ENCODE results near the gene KRTAP4-5.
A peak's percentile ranks its signal among the peaks of the same experiment; 100 is the strongest.
"Not testable (repeated sequence)": the region's sequence is repeated elsewhere in the genome, so short reads cannot be mapped to it uniquely, and the experiment has no call there.

Gene KRTAP4-5

GRCh38 chr17:41147531-41148204, 2.0 kb downstream of the KRTAP4-5 start:
- DNase-seq (ENCODE audit: low read depth in 2 of 2) = no peak
- TF ChIP-seq, protein P1, sequence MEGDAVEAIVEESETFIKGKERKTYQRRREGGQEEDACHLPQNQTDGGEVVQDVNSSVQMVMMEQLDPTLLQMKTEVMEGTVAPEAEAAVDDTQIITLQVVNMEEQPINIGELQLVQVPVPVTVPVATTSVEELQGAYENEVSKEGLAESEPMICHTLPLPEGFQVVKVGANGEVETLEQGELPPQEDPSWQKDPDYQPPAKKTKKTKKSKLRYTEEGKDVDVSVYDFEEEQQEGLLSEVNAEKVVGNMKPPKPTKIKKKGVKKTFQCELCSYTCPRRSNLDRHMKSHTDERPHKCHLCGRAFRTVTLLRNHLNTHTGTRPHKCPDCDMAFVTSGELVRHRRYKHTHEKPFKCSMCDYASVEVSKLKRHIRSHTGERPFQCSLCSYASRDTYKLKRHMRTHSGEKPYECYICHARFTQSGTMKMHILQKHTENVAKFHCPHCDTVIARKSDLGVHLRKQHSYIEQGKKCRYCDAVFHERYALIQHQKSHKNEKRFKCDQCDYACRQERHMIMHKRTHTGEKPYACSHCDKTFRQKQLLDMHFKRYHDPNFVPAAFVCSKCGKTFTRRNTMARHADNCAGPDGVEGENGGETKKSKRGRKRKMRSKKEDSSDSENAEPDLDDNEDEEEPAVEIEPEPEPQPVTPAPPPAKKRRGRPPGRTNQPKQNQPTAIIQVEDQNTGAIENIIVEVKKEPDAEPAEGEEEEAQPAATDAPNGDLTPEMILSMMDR (IDR thresholded peaks at IDR 0.05; ENCODE audit: low read depth, low read length) = no peak
- H3K4me3 ChIP-seq (replicated peaks in 1 of 2; ENCODE audit: low read depth in 2 of 2, low read length in 2 of 2) = no peak overlapping the region

- H3K4me3 ChIP-seq (replicated peaks in 1 of 2; ENCODE audit: low read depth in 2 of 2, low read length in 2 of 2) = no peak overlapping the region
- no peak for DNase-seq (ENCODE audit: low read depth in 2 of 2)
- TF ChIP-seq, protein P1 (IDR thresholded peaks at IDR 0.05; ENCODE audit: low read depth, low read length) = no peak
Measured at GRCh38 chr17:41145261-41145660, 4.4 kb downstream of the KRTAP4-5 start.

DNA sequence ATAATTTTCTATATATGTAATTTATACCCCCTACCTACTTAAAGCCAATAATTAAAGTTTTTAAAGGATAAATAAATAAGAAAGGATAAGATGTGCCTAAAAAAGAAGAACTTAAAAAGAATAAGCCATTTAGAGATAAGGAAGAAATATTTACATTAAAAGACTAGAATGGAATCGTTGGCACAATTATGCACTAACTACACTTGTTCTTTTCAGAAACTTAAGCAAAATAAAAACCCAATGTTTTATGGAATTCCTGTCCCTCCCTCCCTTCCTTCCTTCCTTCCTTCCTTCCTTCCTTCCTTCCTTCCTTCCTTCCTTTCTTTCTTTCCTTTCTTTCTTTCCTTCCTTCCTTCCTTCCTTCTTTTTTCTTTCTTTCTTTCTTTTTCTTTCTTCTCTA, 4.8 kb downstream of the KRTAP4-5 start:
- no peak overlapping the region for H3K4me3 ChIP-seq (replicated peaks in 1 of 2; ENCODE audit: low read depth in 2 of 2, low read length in 2 of 2)
- TF ChIP-seq, protein P1 (IDR thresholded peaks at IDR 0.05; ENCODE audit: low read depth, low read length) = no peak
- DNase-seq (ENCODE audit: low read depth in 2 of 2) = no peak

DNA sequence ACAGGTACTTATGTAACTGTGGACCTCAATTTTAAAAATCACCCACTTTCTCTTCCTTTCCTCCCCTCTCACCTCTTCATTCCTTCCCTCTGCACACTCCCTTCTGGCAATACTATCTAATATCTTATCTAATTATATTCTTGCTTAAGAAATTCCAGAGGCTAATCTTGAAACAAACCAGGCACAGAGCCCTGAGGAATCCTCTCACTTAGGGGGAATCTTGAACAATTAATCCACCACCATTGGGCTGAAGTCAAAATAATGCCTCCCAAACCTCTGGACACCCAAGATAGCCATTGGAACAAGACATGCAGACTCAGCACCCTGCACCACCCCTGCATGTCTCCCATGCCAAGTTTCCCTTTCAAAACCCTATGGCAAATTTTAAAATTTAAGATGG, 8.3 kb downstream of the KRTAP4-5 start:
- no peak overlapping the region for H3K4me3 ChIP-seq (replicated peaks in 1 of 2; ENCODE audit: low read depth in 2 of 2, low read length in 2 of 2)
- TF ChIP-seq, protein P1 (IDR thresholded peaks at IDR 0.05; ENCODE audit: low read depth, low read length) = no peak
- DNase-seq (ENCODE audit: low read depth in 2 of 2) = no peak

DNA sequence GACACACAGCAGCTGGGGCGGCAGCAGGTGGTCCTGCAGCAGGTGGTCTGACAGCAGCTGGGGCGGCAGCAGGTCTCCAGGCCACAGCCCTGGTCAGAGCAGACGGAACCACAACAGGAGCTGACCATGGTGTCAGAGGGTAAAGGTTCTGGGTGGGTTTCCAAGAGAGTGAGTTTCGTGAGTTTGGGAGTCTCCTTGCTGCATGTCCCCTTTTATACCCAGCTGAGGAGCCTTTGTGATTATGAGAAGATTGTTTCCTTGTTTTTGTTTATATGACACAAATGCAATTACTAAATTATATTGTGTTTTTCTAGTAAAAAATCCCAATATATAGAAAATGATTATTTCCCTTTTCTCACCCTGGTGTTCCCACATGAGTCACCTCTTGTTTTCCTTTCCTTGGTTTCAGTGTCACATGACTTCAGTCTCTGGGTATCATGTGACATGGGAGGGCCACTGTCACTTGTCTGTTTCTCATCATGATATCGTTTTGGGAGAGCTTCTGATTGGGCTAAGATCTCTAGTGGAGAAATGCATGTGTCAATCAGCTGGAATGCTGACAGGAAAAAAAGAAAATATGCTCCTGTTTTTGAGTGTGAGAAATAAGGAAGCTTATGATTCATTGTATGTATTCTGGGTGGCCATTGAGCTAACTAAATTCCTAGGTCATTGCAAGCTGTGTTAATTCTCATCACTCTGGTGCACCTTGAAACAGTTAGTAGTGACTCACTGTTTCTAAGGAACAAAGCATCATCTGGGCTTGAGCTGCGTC, 9.1 kb downstream of the KRTAP4-5 start, which contains the start of gene KRTAP4-6:
Gene KRTAP4-6, minus strand, starts transcription at position 185 of the 772 bp plus-strand sequence. Its CDS starts 57 bp downstream, at position 128.
- DNase-seq (ENCODE audit: low read depth in 2 of 2) = peak in 1 of 2 donors; percentile 70
- H3K4me3 ChIP-seq (replicated peaks in 1 of 2; ENCODE audit: low read depth in 2 of 2, low read length in 2 of 2) = no peak within 1 kb of the TSS
- TF ChIP-seq, protein P1 (IDR thresholded peaks at IDR 0.05; ENCODE audit: low read depth, low read length) = no peak

DNA sequence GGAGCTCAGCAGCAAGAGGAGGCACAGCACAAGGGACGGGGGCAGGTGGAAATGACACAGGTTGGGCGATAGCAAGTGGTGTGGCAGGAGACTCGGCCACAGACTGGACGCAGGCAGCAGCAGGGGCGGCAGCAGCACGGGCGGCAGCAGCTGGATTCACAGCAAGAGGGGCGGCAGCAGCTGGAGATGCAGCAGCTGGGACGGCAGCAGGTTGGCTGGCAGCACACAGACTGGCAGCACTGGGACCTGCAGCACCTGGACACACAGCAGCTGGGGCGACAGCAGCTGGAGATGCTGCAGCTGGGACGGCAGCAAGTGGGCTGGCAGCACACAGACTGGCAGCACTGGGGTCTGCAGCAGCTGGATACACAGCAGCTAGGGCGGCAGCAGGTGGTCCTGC, 9.8 kb downstream of the KRTAP4-5 start:
- DNase-seq (ENCODE audit: low read depth in 2 of 2); H3K4me3 ChIP-seq (replicated peaks in 1 of 2; ENCODE audit: low read depth in 2 of 2, low read length in 2 of 2): not testable (repeated sequence)
